ENCODE results near the gene SLC24A4. TPM values are rescaled to one million over a fixed set of nuclear protein-coding genes. Genes with fewer than 3 reads are reported as not detected.
A peak's percentile ranks its signal among the peaks of the same experiment; 100 is the strongest.

Gene SLC24A4
- total RNA-seq, 1 donor from 2014 or later = 1.1 TPM

- H3K4me3 Mint-ChIP-seq (ENCODE audit: unreplicated experiment) = no peak overlapping the region
- no peak for DNase-seq (ENCODE audit: low spot score)
- H3K36me3 Mint-ChIP-seq (ENCODE audit: low read depth, unreplicated experiment) = no peaks in the 10 kb centered on the region
- H3K9me3 Mint-ChIP-seq (ENCODE audit: unreplicated experiment) = no peaks in the 10 kb centered on the region
- H3K4me1 Mint-ChIP-seq (ENCODE audit: unreplicated experiment) = peaks cover 57% of the 10 kb centered on the region
- peak overlapping the region; percentile 97 for H3K27ac Mint-ChIP-seq (ENCODE audit: unreplicated experiment)
- H3K27me3 Mint-ChIP-seq (ENCODE audit: unreplicated experiment) = peaks cover 13% of the 10 kb centered on the region
- peak; percentile 48 for TF ChIP-seq CTCF (IDR thresholded peaks at IDR 0.05; ENCODE audit: unreplicated experiment)
These were observed 137.0 kb downstream of the SLC24A4 start for GRCh38 chr14:92459950-92460421.

GRCh38 chr14:92460541-92460915, 137.6 kb downstream of the SLC24A4 start:
- Mint-ChIP-seq H3K27ac (ENCODE audit: unreplicated experiment) (peak overlapping the region; percentile 97), H3K4me1 (ENCODE audit: unreplicated experiment) (peaks cover 57% of the 10 kb centered on the region), H3K36me3 (ENCODE audit: low read depth, unreplicated experiment) (no peaks in the 10 kb centered on the region), H3K9me3 (ENCODE audit: unreplicated experiment) (no peaks in the 10 kb centered on the region), H3K4me3 (ENCODE audit: unreplicated experiment) (no peak overlapping the region), H3K27me3 (ENCODE audit: unreplicated experiment) (peaks cover 13% of the 10 kb centered on the region)
- peak; percentile 1 for TF ChIP-seq CTCF (IDR thresholded peaks at IDR 0.05; ENCODE audit: unreplicated experiment)
- DNase-seq (ENCODE audit: low spot score) = no peak

GRCh38 chr14:92460916-92461579, 138.1 kb downstream of the SLC24A4 start:
- peak overlapping the region; percentile 90 for H3K27ac Mint-ChIP-seq (ENCODE audit: unreplicated experiment)
- no peak for DNase-seq (ENCODE audit: low spot score)
- H3K9me3 Mint-ChIP-seq (ENCODE audit: unreplicated experiment) = no peaks in the 10 kb centered on the region
- H3K4me3 Mint-ChIP-seq (ENCODE audit: unreplicated experiment) = no peak overlapping the region
- TF ChIP-seq CTCF (IDR thresholded peaks at IDR 0.05; ENCODE audit: unreplicated experiment) = no peak
- H3K27me3 Mint-ChIP-seq (ENCODE audit: unreplicated experiment) = peaks cover 13% of the 10 kb centered on the region
- H3K36me3 Mint-ChIP-seq (ENCODE audit: low read depth, unreplicated experiment) = no peaks in the 10 kb centered on the region
- peaks cover 57% of the 10 kb centered on the region for H3K4me1 Mint-ChIP-seq (ENCODE audit: unreplicated experiment)

- no peak for TF ChIP-seq CTCF (IDR thresholded peaks at IDR 0.05; ENCODE audit: unreplicated experiment)
- no peaks in the 10 kb centered on the region for H3K36me3 Mint-ChIP-seq (ENCODE audit: low read depth, unreplicated experiment)
- peaks cover 13% of the 10 kb centered on the region for H3K27me3 Mint-ChIP-seq (ENCODE audit: unreplicated experiment)
- no peak for DNase-seq (ENCODE audit: low spot score)
- H3K4me3 Mint-ChIP-seq (ENCODE audit: unreplicated experiment) = no peak overlapping the region
- no peaks in the 10 kb centered on the region for H3K9me3 Mint-ChIP-seq (ENCODE audit: unreplicated experiment)
- H3K4me1 Mint-ChIP-seq (ENCODE audit: unreplicated experiment) = peaks cover 51% of the 10 kb centered on the region
- peak overlapping the region; percentile 36 for H3K27ac Mint-ChIP-seq (ENCODE audit: unreplicated experiment)
These were observed 138.9 kb downstream of the SLC24A4 start for GRCh38 chr14:92461891-92462290.

- H3K4me1 Mint-ChIP-seq (ENCODE audit: unreplicated experiment) = peaks cover 44% of the 10 kb centered on the region
- no peak for DNase-seq (ENCODE audit: low spot score)
- peak overlapping the region; percentile 69 for H3K27ac Mint-ChIP-seq (ENCODE audit: unreplicated experiment)
- H3K27me3 Mint-ChIP-seq (ENCODE audit: unreplicated experiment) = peaks cover 13% of the 10 kb centered on the region
- no peaks in the 10 kb centered on the region for H3K9me3 Mint-ChIP-seq (ENCODE audit: unreplicated experiment)
- no peaks in the 10 kb centered on the region for H3K36me3 Mint-ChIP-seq (ENCODE audit: low read depth, unreplicated experiment)
- no peak for TF ChIP-seq CTCF (IDR thresholded peaks at IDR 0.05; ENCODE audit: unreplicated experiment)
- no peak overlapping the region for H3K4me3 Mint-ChIP-seq (ENCODE audit: unreplicated experiment)
These were observed 139.6 kb downstream of the SLC24A4 start for GRCh38 chr14:92462568-92462967.

All from endothelial cell (in vitro differentiated cells).